ENCODE results near the gene SLC6A9.

SLC6A9 gene

GRCh38 chr1:44073528-44073927, 42.3 kb upstream of the SLC6A9 start:
- H3K4me3 ChIP-seq (ENCODE audit: low read depth, low read length): no peak overlapping the region
- in situ Hi-C loops (cut with HindIII; ENCODE audit: low sequenced_read_pairs): no loop called here
- no peak for DNase-seq (ENCODE audit: low read depth, low spot score)
- TF ChIP-seq CTCF (IDR thresholded peaks at IDR 0.05; ENCODE audit: low read depth, low read length): no peak

GRCh38 chr1:44072821-44073220, 41.6 kb upstream of the SLC6A9 start:
- no peak for DNase-seq (ENCODE audit: low read depth, low spot score)
- TF ChIP-seq CTCF (IDR thresholded peaks at IDR 0.05; ENCODE audit: low read depth, low read length): no peak
- in situ Hi-C loops (cut with HindIII; ENCODE audit: low sequenced_read_pairs): no loop called here
- no peak overlapping the region for H3K4me3 ChIP-seq (ENCODE audit: low read depth, low read length)

DNA sequence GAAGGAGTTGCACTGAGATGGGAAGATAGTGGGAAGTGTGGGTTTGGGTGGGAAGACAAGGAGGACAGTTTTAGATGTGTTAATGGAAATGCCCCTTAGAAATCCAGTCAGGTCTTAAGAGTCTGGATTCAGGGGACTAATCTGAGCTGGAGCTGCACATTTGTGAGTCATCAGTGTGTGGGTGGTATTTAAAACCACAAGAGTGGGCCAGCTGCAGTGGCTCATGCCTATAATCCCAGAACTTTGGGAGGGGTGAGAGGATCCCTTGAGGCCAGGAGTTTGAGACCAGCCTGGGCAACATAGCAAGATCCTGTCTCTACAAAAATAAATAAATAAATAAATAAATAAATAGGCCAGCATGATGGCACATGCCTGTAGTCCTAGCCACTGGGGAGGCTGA, 40.9 kb upstream of the SLC6A9 start:
- no peak for TF ChIP-seq CTCF (IDR thresholded peaks at IDR 0.05; ENCODE audit: low read depth, low read length)
- in situ Hi-C loops (cut with HindIII; ENCODE audit: low sequenced_read_pairs): no loop called here
- peak; percentile 90 for DNase-seq (ENCODE audit: low read depth, low spot score)
- H3K4me3 ChIP-seq (ENCODE audit: low read depth, low read length): no peak overlapping the region

DNA sequence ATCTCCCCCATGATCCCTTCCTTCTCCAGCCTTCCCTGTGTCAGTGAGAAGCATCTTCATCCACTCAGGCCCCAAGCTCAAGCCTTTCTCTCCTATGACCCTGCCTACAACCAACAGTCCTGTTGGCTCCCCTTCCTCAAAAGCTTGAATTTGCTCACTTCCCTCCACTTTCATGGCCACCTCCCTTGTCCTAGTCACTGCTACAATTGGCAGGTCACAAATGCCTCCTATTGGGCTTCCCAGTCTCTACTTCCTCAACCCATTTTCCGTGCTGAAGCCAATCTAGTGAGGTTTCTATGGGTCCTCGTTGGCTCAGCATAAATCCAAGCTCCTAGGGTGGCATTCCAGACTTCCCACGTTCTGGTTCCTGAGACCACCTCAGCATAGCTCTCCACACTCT, 40.2 kb upstream of the SLC6A9 start:
- TF ChIP-seq CTCF (IDR thresholded peaks at IDR 0.05; ENCODE audit: low read depth, low read length): no peak
- no peak for DNase-seq (ENCODE audit: low read depth, low spot score)
- in situ Hi-C loops (cut with HindIII; ENCODE audit: low sequenced_read_pairs): no loop called here
- H3K4me3 ChIP-seq (ENCODE audit: low read depth, low read length): no peak overlapping the region

DNA sequence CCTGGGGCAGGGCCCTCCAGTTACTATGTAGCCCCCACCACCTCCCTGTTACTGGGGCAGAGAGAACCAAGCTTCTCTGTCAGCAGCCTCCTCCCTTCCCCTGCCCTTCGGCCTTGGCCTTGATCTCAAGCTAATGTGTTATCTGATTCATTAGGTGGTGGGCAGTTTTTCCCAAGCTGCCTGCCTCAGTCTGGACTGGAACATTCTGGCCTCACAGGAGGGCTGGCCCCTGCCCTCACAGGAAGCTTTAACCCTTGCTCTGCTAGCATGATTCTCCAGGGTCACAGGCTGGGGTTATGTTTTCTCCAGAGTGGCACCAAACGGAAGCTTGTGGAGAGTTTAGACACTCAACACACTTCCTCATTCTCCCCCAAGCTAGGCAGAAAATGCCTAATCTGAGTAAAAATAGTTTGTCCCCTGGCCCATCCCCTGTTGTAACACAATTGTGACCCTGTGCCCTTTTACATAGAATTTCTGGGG, 37.2 kb upstream of the SLC6A9 start:
- no peak overlapping the region for H3K4me3 ChIP-seq (ENCODE audit: low read depth, low read length)
- no peak for DNase-seq (ENCODE audit: low read depth, low spot score)
- no peak for TF ChIP-seq CTCF (IDR thresholded peaks at IDR 0.05; ENCODE audit: low read depth, low read length)
- in situ Hi-C loops (cut with HindIII; ENCODE audit: low sequenced_read_pairs): no loop called here

- no peak for DNase-seq (ENCODE audit: low read depth, low spot score)
- H3K4me3 ChIP-seq (ENCODE audit: low read depth, low read length): no peak overlapping the region
- in situ Hi-C loops (cut with HindIII; ENCODE audit: low sequenced_read_pairs): no loop called here
- no peak for TF ChIP-seq CTCF (IDR thresholded peaks at IDR 0.05; ENCODE audit: low read depth, low read length)
Observed at GRCh38 chr1:44067266-44068250, 36.3 kb upstream of the SLC6A9 start.

Data from astrocyte of the spinal cord (primary cell).